ENCODE measurements around the gene NCAM1. TPM values are rescaled to one million over a fixed set of nuclear protein-coding genes. Genes with fewer than 3 reads are reported as not detected.

NCAM1 gene
- total RNA-seq, 1 experiment from 2014 or later = 0.22 TPM

GRCh38 chr11:113273720-113274119, 312.5 kb downstream of the NCAM1 start:
- Histone ChIP-seq H3K27ac (ENCODE audit: low read depth, low read length) (no peak overlapping the region), H3K4me3 (replicated peaks in 1 of 2; ENCODE audit: low read depth in 1 of 2, low read length in 2 of 2) (no peak overlapping the region), H3K9me2 (ENCODE audit: insufficient read depth) (no peaks in the 10 kb centered on the region), H3K4me2 (ENCODE audit: low read length) (no peak overlapping the region), H3K27me3 (ENCODE audit: insufficient read depth, low read length) (peaks cover 20% of the 10 kb centered on the region; the same call in 1 of the 2 replicates), H3K9me3 (ENCODE audit: control insufficient read depth in 1 of 2, insufficient read depth in 1 of 2, low read depth in 1 of 2, low read length in 2 of 2) (no peaks in the 10 kb centered on the region), H2AFZ (ENCODE audit: low read depth, low read length, poor library complexity, severe bottlenecking) (no peak overlapping the region), H3K4me1 (ENCODE audit: control insufficient read depth in 1 of 2, insufficient read depth in 2 of 2, low read length in 2 of 2) (no peaks in the 10 kb centered on the region), H3K36me3 (ENCODE audit: control insufficient read depth in 1 of 2, insufficient read depth in 2 of 2, low read length in 2 of 2) (no peaks in the 10 kb centered on the region), H3K79me2 (ENCODE audit: insufficient read depth, low read length) (no peaks in the 10 kb centered on the region), H4K20me1 (ENCODE audit: insufficient read depth) (no peaks in the 10 kb centered on the region), H3K9ac (ENCODE audit: low read length) (no peak overlapping the region)
- CTCF ChIA-PET = no interaction called here
- no peak for TF ChIP-seq EZH2 (IDR thresholded peaks at IDR 0.05)
- TF ChIP-seq EZH2phosphoT487 (IDR thresholded peaks at IDR 0.05; ENCODE audit: borderline replicate concordance) = no peak
- no peak for TF ChIP-seq RAD21 (IDR thresholded peaks at IDR 0.05; ENCODE audit: low read depth)
- TF ChIP-seq TCF7L2 (IDR thresholded peaks at IDR 0.05; ENCODE audit: borderline replicate concordance, extremely low read depth, insufficient read depth, insufficient read length) = no peak
- TF ChIP-seq ZFX (IDR thresholded peaks at IDR 0.05) = no peak
- POLR2A ChIA-PET = no interaction called here
- ATAC-seq = no peak
- no TSS peak for BruUV-seq (replicated peaks)
- intact Hi-C loops (cut with micrococcal nuclease) = no loop called here
- no peak for DNase-seq (ENCODE audit: low read depth, low spot score)
- RAD21 ChIA-PET (ENCODE audit: low non-redundant PET in 1 of 2, low total read pairs in 2 of 2, uncharacterized antibody in 2 of 2, unreplicated experiment in 2 of 2) = no interaction called here

GRCh38 chr11:113274713-113275582, 313.7 kb downstream of the NCAM1 start:
- Histone ChIP-seq H3K79me2 (ENCODE audit: insufficient read depth, low read length) (no peaks in the 10 kb centered on the region), H3K4me2 (ENCODE audit: low read length) (no peak overlapping the region), H3K36me3 (ENCODE audit: control insufficient read depth in 1 of 2, insufficient read depth in 2 of 2, low read length in 2 of 2) (no peaks in the 10 kb centered on the region), H3K9me3 (ENCODE audit: control insufficient read depth in 1 of 2, insufficient read depth in 1 of 2, low read depth in 1 of 2, low read length in 2 of 2) (no peaks in the 10 kb centered on the region), H3K9ac (ENCODE audit: low read length) (no peak overlapping the region), H3K4me1 (ENCODE audit: control insufficient read depth in 1 of 2, insufficient read depth in 2 of 2, low read length in 2 of 2) (no peaks in the 10 kb centered on the region), H3K27me3 (ENCODE audit: insufficient read depth, low read length) (peaks cover 19% of the 10 kb centered on the region; the same call in 1 of the 2 replicates), H4K20me1 (ENCODE audit: insufficient read depth) (no peaks in the 10 kb centered on the region), H3K9me2 (ENCODE audit: insufficient read depth) (no peaks in the 10 kb centered on the region), H3K27ac (ENCODE audit: low read depth, low read length) (no peak overlapping the region), H2AFZ (ENCODE audit: low read depth, low read length, poor library complexity, severe bottlenecking) (no peak overlapping the region), H3K4me3 (replicated peaks in 1 of 2; ENCODE audit: low read depth in 1 of 2, low read length in 2 of 2) (no peak overlapping the region)
- ChIA-PET CTCF (no interaction called here), RAD21 (ENCODE audit: low non-redundant PET in 1 of 2, low total read pairs in 2 of 2, uncharacterized antibody in 2 of 2, unreplicated experiment in 2 of 2) (no interaction called here), POLR2A (no interaction called here)
- TF ChIP-seq POLR2A (IDR thresholded peaks at IDR 0.05; ENCODE audit: borderline replicate concordance, extremely low read depth, insufficient read depth, insufficient read length) (no peak), RAD21 (IDR thresholded peaks at IDR 0.05; ENCODE audit: low read depth) (peak; percentile 17; the same call in 1 of the 2 replicates), CTCF (IDR thresholded peaks at IDR 0.05 in 2 of 3, conservative IDR thresholded peaks at IDR 0.05 in 1 of 3; ENCODE audit: borderline replicate concordance in 1 of 3, insufficient read depth in 1 of 3, low read depth in 2 of 3, low read length in 2 of 3) (peak in 2 of 3 experiments; percentile 23 to 28; a peak in 3 of 6 replicates), POLR2AphosphoS5 (IDR thresholded peaks at IDR 0.05; ENCODE audit: low read depth, low read length) (no peak), ZNF274 (IDR thresholded peaks at IDR 0.05; ENCODE audit: low read depth, low read length) (no peak)
- DNase-seq (ENCODE audit: low read depth, low spot score) (no peak), ATAC-seq (peak; percentile 81)
- intact Hi-C loops (cut with micrococcal nuclease) = no loop called here
- BruUV-seq (replicated peaks) = no TSS peak
